Loucy (cell line): ENCODE results near the gene OR51B2.

Source experiments
- H2AFZ ChIP-seq: fragments of 200-600 bp; sonication (generic); 2 replicates; pipeline ENCODE4 v1.6.0; 2016; ENCODE audit warnings: antibody characterized with exemption, mild to moderate bottlenecking, low read length, moderate library complexity
- H3F3A ChIP-seq: fragments of 200-600 bp; 2 replicates; pipeline ENCODE4 v1.6.0; 2016; ENCODE audit warnings: antibody characterized with exemption, low read depth, mild to moderate bottlenecking
- H3K27me3 ChIP-seq: fragments of 200-600 bp; sonication (generic); 2 replicates; pipeline ENCODE4 v1.6.1; 2014; ENCODE audit warnings: low read length, mild to moderate bottlenecking; ENCODE audit not compliant: insufficient read depth, poor library complexity, severe bottlenecking
- H3K36me3 ChIP-seq: fragments of 200-600 bp; sonication (generic); 2 replicates; pipeline ENCODE4 v1.6.1; 2016; ENCODE audit warnings: low read length; ENCODE audit not compliant: insufficient read depth
- H3K4me1 ChIP-seq: fragments of 200-600 bp; sonication (generic); 2 replicates; pipeline ENCODE4 v1.5.1; 2014; ENCODE audit warnings: low read length, mild to moderate bottlenecking; ENCODE audit not compliant: insufficient read depth, poor library complexity, severe bottlenecking
- H3K4me2 ChIP-seq: fragments of 200-600 bp; sonication (generic); 2 replicates; pipeline ENCODE4 v1.6.0; 2014; ENCODE audit warnings: antibody characterized with exemption, low read length, low read depth, mild to moderate bottlenecking; ENCODE audit not compliant: poor library complexity, severe bottlenecking
- H3K4me3 ChIP-seq: fragments of 200-600 bp; sonication (generic); 2 replicates; pipeline ENCODE4 v1.5.1; 2014; ENCODE audit warnings: low read length, mild to moderate bottlenecking, mixed read lengths; ENCODE audit not compliant: poor library complexity, severe bottlenecking
- H3K79me2 ChIP-seq: fragments of 200-600 bp; sonication (generic); 2 replicates; pipeline ENCODE4 v1.6.1; 2014; ENCODE audit warnings: low read length; ENCODE audit not compliant: insufficient read depth
- H3K9ac ChIP-seq: fragments of 200-600 bp; sonication (generic); 2 replicates; pipeline ENCODE4 v1.6.0; 2014; ENCODE audit warnings: mild to moderate bottlenecking, low read depth, low read length, moderate library complexity; ENCODE audit not compliant: poor library complexity, severe bottlenecking
- H3K9me2 ChIP-seq: fragments of 200-600 bp; sonication (generic); replicated peaks from 2 replicates; pipeline ENCODE4 v1.6.1; 2016; ENCODE audit warnings: low read depth, low read length, mixed read lengths
- H3K9me3 ChIP-seq: fragments of 200-600 bp; sonication (generic); 2 replicates; pipeline ENCODE4 v1.6.1; 2014; ENCODE audit warnings: mild to moderate bottlenecking, antibody characterized with exemption, low read length, low read depth; ENCODE audit not compliant: insufficient read depth
- H4K20me1 ChIP-seq: fragments of 200-600 bp; sonication (generic); 2 replicates; pipeline ENCODE4 v1.6.0; 2014; ENCODE audit warnings: antibody characterized with exemption, low read length, mild to moderate bottlenecking; ENCODE audit not compliant: insufficient read depth, poor library complexity, severe bottlenecking
- CTCF ChIP-seq: fragments of 200-600 bp; sonication (generic); conservative IDR thresholded peaks from 2 replicates; pipeline ENCODE4 v1.5.1; 2014; ENCODE audit warnings: mild to moderate bottlenecking, antibody characterized with exemption, low read length
- EZH2phosphoT487 ChIP-seq: fragments of 200-600 bp; IDR thresholded peaks from 2 replicates; pipeline ENCODE4 v1.6.1; 2018; ENCODE audit warnings: antibody characterized with exemption, mild to moderate bottlenecking, moderate library complexity, borderline replicate concordance

The OR51B2 gene

GRCh38 chr11:5291207-5291838 lies 32.8 kb downstream of the OR51B2 start:
- Histone ChIP-seq H3K9ac (no peak overlapping the region), H3K27me3 (no peaks in the 10 kb centered on the region), H4K20me1 (no peaks in the 10 kb centered on the region), H3K36me3 (no peaks in the 10 kb centered on the region), H3K4me1 (no peaks in the 10 kb centered on the region), H3F3A (no peaks in the 10 kb centered on the region), H3K9me2 (no peaks in the 10 kb centered on the region), H2AFZ (peak overlapping the region; percentile 38; the same call in 1 of the 2 replicates), H3K79me2 (no peaks in the 10 kb centered on the region), H3K9me3 (no peaks in the 10 kb centered on the region), H3K4me3 (no peak overlapping the region), H3K4me2 (no peak overlapping the region)
- TF ChIP-seq CTCF = peak; percentile 71
- no peak for TF ChIP-seq EZH2phosphoT487

- Histone ChIP-seq H2AFZ (no peak overlapping the region), H3K4me1 (no peaks in the 10 kb centered on the region), H3K36me3 (no peaks in the 10 kb centered on the region), H3K9me2 (no peaks in the 10 kb centered on the region), H3K9ac (no peak overlapping the region), H3K27me3 (no peaks in the 10 kb centered on the region), H3F3A (no peaks in the 10 kb centered on the region), H3K9me3 (no peaks in the 10 kb centered on the region), H4K20me1 (no peaks in the 10 kb centered on the region), H3K4me3 (no peak overlapping the region), H3K4me2 (no peak overlapping the region), H3K79me2 (no peaks in the 10 kb centered on the region)
- TF ChIP-seq EZH2phosphoT487 (no peak), CTCF (no peak)
These were observed 34.0 kb downstream of the OR51B2 start for GRCh38 chr11:5290106-5290505.

GRCh38 chr11:5289696-5290095 lies 34.4 kb downstream of the OR51B2 start:
- no peaks in the 10 kb centered on the region for H3K79me2 ChIP-seq
- H3K4me2 ChIP-seq = no peak overlapping the region
- no peaks in the 10 kb centered on the region for H3K9me2 ChIP-seq
- H3K9me3 ChIP-seq = no peaks in the 10 kb centered on the region
- H3K36me3 ChIP-seq = no peaks in the 10 kb centered on the region
- no peak for TF ChIP-seq EZH2phosphoT487
- no peak for TF ChIP-seq CTCF
- no peaks in the 10 kb centered on the region for H4K20me1 ChIP-seq
- no peaks in the 10 kb centered on the region for H3K4me1 ChIP-seq
- H3K27me3 ChIP-seq = no peaks in the 10 kb centered on the region
- H2AFZ ChIP-seq = no peak overlapping the region
- H3K4me3 ChIP-seq = no peak overlapping the region
- H3K9ac ChIP-seq = no peak overlapping the region
- H3F3A ChIP-seq = no peaks in the 10 kb centered on the region
